Stimulated activated CD4-positive, alpha-beta T cell treated with anti-CD3 and anti-CD28 coated beads, Interleukin-4, amount 100 ng/mL, for 1 hour (primary cell): ENCODE measurements around the gene ZBED1.

Experiments used
- DNase-seq: peaks from one replicate; pipeline ENCODE4 v3.0.0-alpha.2; 2020

The ZBED1 gene

GRCh38 chrX:2450681-2451080 is 50.1 kb downstream of the ZBED1 start:
- no peak for DNase-seq

- no peak for DNase-seq
Measured at GRCh38 chrX:2449135-2449886, 51.5 kb downstream of the ZBED1 start.

- DNase-seq = no peak
Measured at GRCh38 chrX:2447484-2447883, 53.3 kb downstream of the ZBED1 start.

GRCh38 chrX:2446815-2447214 is 54.0 kb downstream of the ZBED1 start:
- DNase-seq = no peak

- DNase-seq = no peak
Measured at GRCh38 chrX:2445662-2446623, 54.8 kb downstream of the ZBED1 start.

- DNase-seq = no peak
Measured at GRCh38 chrX:2442694-2443093, 58.1 kb downstream of the ZBED1 start.

GRCh38 chrX:2441466-2441865 is 59.3 kb downstream of the ZBED1 start:
- DNase-seq = no peak

GRCh38 chrX:2439613-2440012 is 61.2 kb downstream of the ZBED1 start:
- no peak for DNase-seq
